Measurements from ENCODE around the gene ENG.
"Not testable (repeated sequence)": the region's sequence is repeated elsewhere in the genome, so short reads cannot be mapped to it uniquely, and the experiment has no call there.

The ENG gene

GRCh38 chr9:127790094-127790855 is 64.2 kb downstream of the ENG start:
- DNase-seq, result no peak

- DNase-seq, result no peak
Measured at GRCh38 chr9:127789179-127789578, 65.3 kb downstream of the ENG start.

DNA sequence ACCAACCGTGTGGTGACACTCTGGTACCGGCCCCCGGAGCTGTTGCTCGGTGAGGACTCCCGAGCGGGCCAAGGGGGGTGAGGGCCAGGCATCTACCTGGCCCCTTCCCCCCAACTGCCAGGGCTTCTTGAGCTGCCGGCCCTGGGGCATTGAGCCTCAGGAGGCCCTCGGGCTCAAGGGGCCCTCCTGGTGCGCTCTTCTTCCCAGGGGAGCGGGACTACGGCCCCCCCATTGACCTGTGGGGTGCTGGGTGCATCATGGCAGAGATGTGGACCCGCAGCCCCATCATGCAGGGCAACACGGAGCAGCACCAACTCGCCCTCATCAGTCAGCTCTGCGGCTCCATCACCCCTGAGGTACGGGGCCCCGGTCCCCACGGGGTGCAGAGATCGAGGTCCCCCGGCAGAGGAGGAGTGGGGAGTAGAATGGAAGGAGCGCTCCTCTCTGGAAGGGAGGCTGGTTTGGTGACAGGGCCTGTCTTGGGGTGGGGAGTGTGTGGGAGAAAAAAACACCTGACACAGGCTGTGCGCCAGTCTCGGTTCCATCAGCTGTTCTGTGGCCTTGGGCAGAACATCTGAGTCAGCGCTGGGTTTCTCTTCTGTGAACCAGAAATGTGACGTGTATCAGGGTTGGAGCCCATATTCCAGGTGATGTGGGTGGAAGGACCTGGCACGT is 66.0 kb downstream of the ENG start:
- DNase-seq, result no peak

DNA sequence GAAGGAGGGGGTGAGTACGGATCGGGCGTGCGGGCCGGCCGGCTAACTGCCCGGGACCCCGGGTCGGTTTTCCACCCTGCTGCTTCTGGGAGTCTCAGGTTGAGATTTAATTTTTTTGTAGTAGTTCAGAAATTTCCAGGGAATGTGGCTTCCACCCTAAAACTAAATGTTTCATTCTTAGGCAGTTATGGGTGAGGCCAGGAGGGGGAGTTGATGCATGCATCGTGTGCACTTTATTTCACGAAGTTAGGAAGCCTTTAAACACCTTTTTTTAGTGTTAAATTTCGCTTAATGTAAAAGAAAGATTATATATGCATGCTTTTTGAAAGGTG is 67.7 kb downstream of the ENG start:
- DNase-seq, result no peak

DNA sequence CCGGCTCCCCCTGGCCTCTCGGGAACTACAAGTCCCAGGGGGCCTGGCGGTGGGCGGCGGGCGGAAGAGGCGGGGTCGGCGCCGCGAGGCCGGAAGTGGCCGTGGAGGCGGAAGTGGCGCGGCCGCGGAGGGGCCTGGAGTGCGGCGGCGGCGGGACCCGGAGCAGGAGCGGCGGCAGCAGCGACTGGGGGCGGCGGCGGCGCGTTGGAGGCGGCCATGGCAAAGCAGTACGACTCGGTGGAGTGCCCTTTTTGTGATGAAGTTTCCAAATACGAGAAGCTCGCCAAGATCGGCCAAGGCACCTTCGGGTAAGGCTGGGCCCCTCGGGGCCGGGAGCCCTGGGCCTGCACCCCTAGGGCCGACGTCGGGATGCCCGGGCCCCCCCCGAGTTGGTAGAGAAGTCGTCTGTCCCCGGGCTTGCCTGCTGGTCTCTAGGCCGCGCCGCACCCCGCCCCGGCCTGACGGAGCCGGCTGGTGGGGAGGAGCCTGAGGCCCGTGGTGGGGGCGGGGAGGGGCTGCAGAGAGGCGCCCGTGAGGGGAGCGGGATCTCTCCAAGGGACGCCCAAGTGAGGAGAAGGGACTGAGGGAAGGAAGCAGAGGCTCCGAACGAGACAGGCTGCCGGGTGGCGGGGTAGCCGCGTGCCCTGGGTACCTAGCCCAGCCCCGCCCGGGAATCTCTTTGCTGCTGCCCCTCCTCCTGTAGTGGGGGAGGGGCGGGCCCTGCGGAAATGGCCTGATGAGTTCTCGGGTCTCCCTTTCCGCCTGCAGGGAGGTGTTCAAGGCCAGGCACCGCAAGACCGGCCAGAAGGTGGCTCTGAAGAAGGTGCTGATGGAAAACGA is 68.3 kb downstream of the ENG start, which contains the start of gene CDK9:
CDK9 (plus strand) TSS at position 102 of the 840 bp plus-strand sequence; CDS start at position 217, 115 bp downstream.
- DNase-seq, result peak; percentile 85 to 93 (median 88)

GRCh38 chr9:127785023-127785932 is 69.2 kb downstream of the ENG start:
- DNase-seq, result peak; percentile 79 to 91 (median 85)

- DNase-seq, result peak; percentile 54 to 93 (median 66)
Measured at GRCh38 chr9:127783111-127784008, 71.1 kb downstream of the ENG start.

- DNase-seq, result no peak
Measured at GRCh38 chr9:127781806-127782205, 72.7 kb downstream of the ENG start.

DNA sequence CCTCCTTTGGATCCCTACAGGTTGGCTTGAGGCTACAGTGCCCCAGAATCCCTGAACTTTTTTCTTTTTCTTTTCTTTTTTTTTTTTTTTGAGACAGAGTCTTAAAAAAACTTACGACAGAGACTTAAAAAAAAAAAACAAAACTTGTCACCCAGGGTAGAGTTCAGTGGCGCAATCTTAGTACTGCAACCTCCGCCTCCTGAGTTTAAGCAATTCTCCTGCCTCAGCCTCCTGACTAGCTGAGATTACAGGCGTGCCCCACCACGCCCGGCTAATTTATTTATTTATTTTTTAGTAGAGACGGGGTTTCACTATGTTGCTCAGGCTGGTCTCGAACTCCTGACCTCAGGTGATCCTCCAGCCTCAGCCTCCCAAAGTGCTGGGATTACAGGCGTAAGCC is 73.5 kb downstream of the ENG start:
- not testable (repeated sequence) for DNase-seq

DNA sequence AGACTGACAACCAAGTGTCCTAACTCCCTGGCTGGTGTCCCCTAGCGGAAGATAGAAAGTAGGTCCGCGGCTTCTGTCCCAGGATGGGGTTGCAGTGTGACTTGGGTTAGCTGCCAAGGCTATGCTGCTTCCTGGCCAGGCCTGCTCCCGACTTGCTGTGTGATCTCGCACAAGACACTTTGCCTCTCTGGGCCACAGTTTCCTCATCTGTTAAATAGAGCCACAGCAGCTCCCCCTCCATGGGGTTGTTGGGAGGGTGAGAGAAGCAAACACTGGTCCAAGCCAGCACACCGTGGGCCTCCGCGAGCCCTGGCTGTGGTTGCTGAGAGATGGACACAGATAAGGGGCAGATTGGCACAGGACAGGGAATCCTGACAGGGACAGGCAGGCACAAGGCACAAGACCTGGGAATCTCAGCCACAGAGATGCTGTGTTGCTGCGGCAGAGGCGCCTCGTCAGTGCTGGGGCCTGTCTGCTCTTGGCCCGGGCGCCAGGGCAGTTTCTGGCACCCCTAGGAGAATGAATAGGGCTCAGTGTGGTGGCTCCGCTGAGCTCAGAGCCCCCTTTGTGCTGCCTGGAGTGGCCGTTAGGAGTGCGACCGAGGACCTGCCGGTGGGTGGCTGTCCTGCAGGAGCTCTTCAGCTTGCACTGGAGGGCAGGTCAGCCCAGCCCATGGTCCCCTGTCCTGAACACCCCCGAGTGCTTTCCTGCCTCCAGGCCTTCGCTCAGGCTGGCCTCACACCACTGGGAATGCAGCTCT is 74.2 kb downstream of the ENG start:
- DNase-seq, result no peak

DNA sequence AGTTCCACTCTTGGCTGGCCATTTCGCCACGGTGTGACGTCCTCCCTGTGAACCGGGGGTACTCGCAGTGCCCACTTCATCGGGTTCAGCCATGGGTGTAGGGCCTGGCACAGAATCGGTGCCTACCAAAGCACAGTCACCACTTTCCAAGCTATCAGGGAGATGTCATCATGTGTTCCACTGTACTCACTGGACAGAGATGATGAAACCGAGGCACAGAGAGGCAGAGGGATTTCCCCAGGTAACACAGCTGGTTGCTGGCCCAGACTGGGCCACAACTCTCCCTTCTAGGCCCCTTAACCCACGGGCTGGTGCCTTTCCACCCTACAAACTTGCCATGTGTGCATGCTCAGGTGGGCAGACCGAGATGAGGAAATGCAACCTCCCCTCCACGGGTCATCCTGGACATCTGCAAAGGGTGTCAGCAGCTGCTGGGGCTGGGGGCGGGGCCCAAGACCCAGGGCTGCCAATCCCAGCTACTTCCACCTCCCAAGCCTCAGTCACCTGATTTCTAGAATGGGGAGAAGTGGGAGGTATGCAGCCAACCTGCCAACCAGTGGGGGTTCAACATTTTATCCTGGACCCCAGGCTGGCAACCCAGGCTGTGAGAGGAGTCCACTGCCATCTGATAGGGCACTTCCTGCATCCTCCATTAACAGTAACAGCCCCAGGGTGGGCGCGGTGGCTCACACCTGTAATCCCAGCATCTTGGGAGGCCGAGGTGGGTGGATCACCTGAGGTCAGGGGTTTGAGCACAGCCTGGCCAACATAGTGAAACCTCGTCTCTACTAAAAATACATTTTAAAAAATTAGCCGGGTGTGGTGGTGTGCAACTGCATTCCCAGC is 75.1 kb downstream of the ENG start:
- DNase-seq, result peak in 2 of 5 donors; percentile 34 to 90

DNA sequence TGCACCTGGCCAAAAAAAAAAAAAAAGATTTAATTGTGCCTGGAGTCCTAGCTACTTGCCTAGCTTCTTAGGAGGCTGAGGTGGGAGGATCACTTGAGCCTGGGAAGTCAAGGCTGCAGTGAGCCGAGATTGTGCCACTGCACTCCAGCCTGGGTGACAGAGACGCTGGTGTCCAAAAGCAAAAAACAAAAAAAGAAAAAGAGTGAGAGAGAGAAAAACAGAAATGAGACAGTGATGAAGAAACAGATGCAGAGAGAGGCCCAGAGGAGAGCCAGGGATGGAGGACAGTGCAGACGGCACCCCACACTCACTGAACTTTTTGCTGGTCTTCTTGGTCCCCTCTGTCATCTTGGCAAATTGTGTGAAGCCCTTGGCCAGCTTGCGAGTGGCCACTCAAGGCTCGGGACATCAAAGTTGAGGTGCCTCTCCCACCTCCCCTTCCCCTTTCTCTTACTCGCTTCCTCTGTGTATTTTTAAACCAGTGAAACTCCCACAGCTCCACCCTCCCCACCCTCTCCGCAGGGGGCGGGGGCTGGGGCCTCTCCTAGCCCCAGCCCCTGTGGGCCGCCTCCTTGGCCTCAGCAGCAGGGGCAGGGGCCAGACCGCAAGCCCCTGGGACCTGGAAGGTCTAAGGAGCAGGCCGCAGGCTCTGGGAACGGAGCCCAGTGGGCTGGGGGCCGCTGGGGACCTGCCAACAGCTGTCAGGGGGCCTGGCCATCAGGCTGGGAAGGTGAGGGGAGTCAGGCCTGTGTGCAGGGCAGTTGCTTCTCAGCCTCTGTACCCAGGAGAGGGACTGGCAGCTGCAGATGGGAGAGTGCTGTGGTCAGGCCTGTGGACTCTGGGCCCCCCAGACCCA is 76.0 kb downstream of the ENG start, which contains the start of gene SH2D3C:
SH2D3C (minus strand) TSS at position 387 of the 856 bp plus-strand sequence; CDS start at position 348, 39 bp downstream.
- peak in 2 of 5 donors; percentile 34 to 78 for DNase-seq

DNA sequence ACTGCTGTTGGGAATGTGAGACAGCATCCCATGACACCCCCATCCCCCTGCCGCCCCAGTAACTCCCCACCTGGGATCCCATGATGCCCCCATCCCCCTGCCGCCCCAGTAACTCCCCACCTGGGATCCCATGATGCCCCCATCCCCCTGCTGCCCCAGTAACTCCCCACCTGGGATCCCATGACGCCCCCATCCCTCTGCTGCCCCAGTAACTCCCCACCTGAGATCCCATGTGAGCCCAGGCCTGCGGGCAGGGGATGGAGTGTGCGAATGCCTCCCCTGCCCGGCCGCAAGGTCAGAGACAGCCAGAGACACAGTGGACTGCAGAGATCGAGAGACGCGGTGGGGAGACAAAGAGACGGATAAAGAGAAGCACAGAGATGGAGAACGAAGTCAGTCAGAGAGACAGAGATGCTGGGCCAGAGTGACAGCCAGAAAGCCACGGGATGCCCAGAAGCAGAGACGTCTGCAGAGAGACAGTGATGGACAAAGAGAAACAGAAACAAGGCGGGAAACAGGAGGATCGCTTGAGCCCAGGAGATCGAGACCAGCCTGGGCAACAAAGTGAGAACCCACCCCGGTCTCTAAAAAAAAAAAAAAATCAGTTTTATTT is 77.0 kb downstream of the ENG start:
- DNase-seq, result peak in 1 of 5 donors; percentile 57

GRCh38 chr9:127776924-127777289 is 77.6 kb downstream of the ENG start:
- peak in 1 of 5 donors; percentile 42 for DNase-seq

DNA sequence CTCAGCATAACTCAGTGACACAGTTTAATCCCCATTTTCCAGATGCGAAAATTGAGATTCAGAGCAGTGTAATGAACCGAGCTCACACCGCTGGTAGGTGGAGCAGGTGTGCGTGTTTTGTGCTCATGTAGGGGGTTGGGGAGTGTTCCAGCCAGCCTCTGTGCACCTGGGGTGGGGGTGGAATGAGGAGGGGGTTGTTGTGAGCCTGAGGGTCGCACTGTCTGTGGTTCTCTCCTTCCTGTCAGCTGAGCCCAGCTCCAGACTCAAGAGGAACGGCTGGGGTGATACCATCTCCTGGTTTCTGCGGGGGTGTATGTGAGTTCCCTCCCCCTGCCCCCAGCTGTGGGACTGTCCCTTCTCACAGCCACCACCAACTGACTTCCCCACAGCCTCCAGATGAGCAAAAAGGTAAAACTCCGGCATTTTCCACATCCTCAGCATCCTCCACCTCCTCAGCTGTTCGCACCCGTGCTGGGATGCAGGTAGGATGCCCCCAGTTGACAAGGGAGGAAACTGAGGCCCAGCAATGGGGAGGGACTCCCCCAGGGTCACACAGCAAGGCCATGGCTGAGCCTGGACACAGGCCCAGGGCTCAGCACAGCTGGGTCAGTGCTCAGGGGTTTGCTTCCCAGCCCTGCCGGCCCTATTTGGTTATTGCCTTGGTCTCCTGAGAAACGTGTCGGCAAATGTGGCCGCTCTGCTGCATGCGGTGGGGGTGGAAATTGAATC is 78.1 kb downstream of the ENG start:
- peak; percentile 38 to 87 (median 61) for DNase-seq

DNA sequence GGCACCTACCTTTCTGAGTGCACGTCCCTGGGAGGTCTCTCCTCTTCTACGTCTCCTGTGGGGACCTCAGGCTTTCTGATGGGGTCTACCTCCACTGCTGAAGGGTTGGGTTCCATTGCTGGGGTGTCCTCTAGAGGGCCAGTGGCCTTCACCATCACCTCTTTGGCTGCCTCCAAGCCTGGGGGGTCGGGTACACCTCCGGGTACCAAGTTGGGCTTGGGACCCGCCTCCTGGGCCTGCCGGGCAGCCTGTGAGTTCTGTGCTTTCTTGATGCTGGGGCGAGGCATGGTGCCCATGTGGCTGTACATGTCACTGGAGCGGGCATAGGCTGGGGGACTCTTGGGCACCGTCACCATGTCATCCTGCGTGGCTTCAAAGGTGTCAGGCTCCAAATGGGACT is 80.5 kb downstream of the ENG start:
- no peak for DNase-seq

DNA sequence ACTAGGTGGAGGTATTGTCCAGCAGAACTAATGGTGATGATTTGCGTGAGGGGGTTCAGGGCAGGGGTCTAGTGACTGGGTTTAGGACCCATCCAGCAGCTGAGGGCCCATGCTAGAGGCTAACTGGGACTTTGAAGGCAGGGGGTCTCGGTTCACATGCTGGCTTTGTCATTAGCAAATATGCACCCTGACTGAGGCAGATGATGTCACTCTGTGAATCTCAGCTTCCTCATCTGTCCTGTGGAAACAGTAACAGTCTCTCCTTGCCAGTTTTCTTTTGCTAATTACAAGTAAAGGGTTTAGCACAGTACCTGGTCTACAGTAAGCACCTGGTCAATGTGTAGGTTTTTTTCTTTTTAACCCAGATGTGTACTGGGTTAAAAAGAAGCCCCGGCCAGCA is 81.2 kb downstream of the ENG start:
- DNase-seq, result no peak
